ENCODE results near the gene METRN.

Gene METRN

GRCh38 chr16:714558-715476 lies at the start of gene METRN:
Gene METRN, plus strand, starts transcription at chr16:715118. Its CDS starts 172 bp downstream, at chr16:715290.
- ChIA-PET CTCF (interaction anchor here (1.1 to 2.2 kb wide), 4 partner anchors 26 to 73 kb away, joined by 3 to 9 read pairs (median 4); partner anchors contain the start of genes CHTF18, CIAO3 and RPUSD1), POLR2A (interaction anchor here (1.4 to 4.0 kb wide), 3 partner anchors 12 to 73 kb away, joined by 3 to 27 read pairs (median 17); partner anchors contain the start of genes CCDC78, CHTF18, HAGHL and RPUSD1)
- DNase-seq (ENCODE audit: extremely low spot score): peak; percentile 85
- TF ChIP-seq ELF4 (IDR thresholded peaks at IDR 0.05) (no peak), L3MBTL2 (conservative IDR thresholded peaks at IDR 0.05) (no peak), ZNF384 (IDR thresholded peaks at IDR 0.05) (no peak), LEF1 (IDR thresholded peaks at IDR 0.05; ENCODE audit: borderline replicate concordance) (no peak), SP1 (IDR thresholded peaks at IDR 0.05) (no peak), TARDBP (IDR thresholded peaks at IDR 0.05) (no peak), CTBP1 (IDR thresholded peaks at IDR 0.05; ENCODE audit: borderline replicate concordance) (no peak), SUZ12 (IDR thresholded peaks at IDR 0.05) (no peak), HDGF (IDR thresholded peaks at IDR 0.05; ENCODE audit: borderline replicate concordance) (no peak), FOXK2 (IDR thresholded peaks at IDR 0.05) (no peak), ARNT (IDR thresholded peaks at IDR 0.05) (no peak), PKNOX1 (IDR thresholded peaks at IDR 0.05) (no peak), FOXA1 (IDR thresholded peaks at IDR 0.05) (no peak), BHLHE40 (IDR thresholded peaks at IDR 0.05; ENCODE audit: borderline replicate concordance) (no peak), FOXM1 (IDR thresholded peaks at IDR 0.05; ENCODE audit: borderline replicate concordance) (no peak), NFRKB (IDR thresholded peaks at IDR 0.05) (no peak)

- DNase-seq (ENCODE audit: extremely low spot score): no peak
- no peak for TF ChIP-seq SUZ12 (IDR thresholded peaks at IDR 0.05)
- no peak for TF ChIP-seq ZNF384 (IDR thresholded peaks at IDR 0.05)
- no peak for TF ChIP-seq L3MBTL2 (conservative IDR thresholded peaks at IDR 0.05)
- ChIA-PET POLR2A (interaction anchor here (3.0 kb wide), 1 partner anchor 15 kb away, joined by 13 read pairs; no protein-coding TSS in a partner anchor), CTCF (no interaction called here)
Observed at GRCh38 chr16:666572-666971, 48.3 kb upstream of the METRN start.

- no peak for DNase-seq (ENCODE audit: extremely low spot score)
- POLR2A ChIA-PET: interaction anchor here (0.9 to 3.0 kb wide), 5 partner anchors 12 to 31 kb away, joined by 3 to 13 read pairs (median 4); partner anchors contain the start of genes METTL26 and WDR90
- CTCF ChIA-PET: interaction anchor here (0.7 to 1.0 kb wide), 2 partner anchors 14 to 23 kb away, joined by 3 read pairs; partner anchors contain the start of gene WDR24
- TF ChIP-seq SP1 (IDR thresholded peaks at IDR 0.05) (no peak), HDGF (IDR thresholded peaks at IDR 0.05; ENCODE audit: borderline replicate concordance) (peak; percentile 76; the same call in 1 of the 2 replicates)
Observed at GRCh38 chr16:667113-667779, 47.7 kb upstream of the METRN start.

- POLR2A ChIA-PET: interaction anchor here (0.9 to 3.0 kb wide), 5 partner anchors 11 to 32 kb away, joined by 3 to 13 read pairs (median 4); partner anchors contain the start of genes METTL26 and WDR90
- peak; percentile 90 for DNase-seq (ENCODE audit: extremely low spot score)
- TF ChIP-seq FOXA1 (IDR thresholded peaks at IDR 0.05) (no peak), SP1 (IDR thresholded peaks at IDR 0.05) (no peak), NFRKB (IDR thresholded peaks at IDR 0.05) (no peak), BHLHE40 (IDR thresholded peaks at IDR 0.05; ENCODE audit: borderline replicate concordance) (no peak), PKNOX1 (IDR thresholded peaks at IDR 0.05) (no peak), HDGF (IDR thresholded peaks at IDR 0.05; ENCODE audit: borderline replicate concordance) (no peak), FOXK2 (IDR thresholded peaks at IDR 0.05) (no peak), ELF4 (IDR thresholded peaks at IDR 0.05) (no peak), ARNT (IDR thresholded peaks at IDR 0.05) (peak; percentile 80), SUZ12 (IDR thresholded peaks at IDR 0.05) (no peak), CTBP1 (IDR thresholded peaks at IDR 0.05; ENCODE audit: borderline replicate concordance) (no peak), TARDBP (IDR thresholded peaks at IDR 0.05) (no peak), FOXM1 (IDR thresholded peaks at IDR 0.05; ENCODE audit: borderline replicate concordance) (peak; percentile 70; the same call in 1 of the 2 replicates)
- CTCF ChIA-PET: interaction anchor here (0.7 to 1.0 kb wide), 2 partner anchors 15 to 22 kb away, joined by 3 read pairs; partner anchors contain the start of gene WDR24
Observed at GRCh38 chr16:667780-668518, 47.0 kb upstream of the METRN start, which contains the start of gene RHOT2. Gene RHOT2, plus strand, starts transcription at chr16:668132. Its CDS starts 68 bp downstream, at chr16:668200.

GRCh38 chr16:668519-669171 lies 46.3 kb upstream of the METRN start:
- DNase-seq (ENCODE audit: extremely low spot score): no peak
- TF ChIP-seq FOXM1 (IDR thresholded peaks at IDR 0.05; ENCODE audit: borderline replicate concordance): no peak
- no peak for TF ChIP-seq FOXK2 (IDR thresholded peaks at IDR 0.05)
- TF ChIP-seq SUZ12 (IDR thresholded peaks at IDR 0.05): no peak
- TF ChIP-seq TARDBP (IDR thresholded peaks at IDR 0.05): no peak
- TF ChIP-seq BHLHE40 (IDR thresholded peaks at IDR 0.05; ENCODE audit: borderline replicate concordance): no peak
- TF ChIP-seq ELF4 (IDR thresholded peaks at IDR 0.05): no peak
- no peak for TF ChIP-seq LEF1 (IDR thresholded peaks at IDR 0.05; ENCODE audit: borderline replicate concordance)
- TF ChIP-seq FOXA1 (IDR thresholded peaks at IDR 0.05): no peak
- no peak for TF ChIP-seq ARNT (IDR thresholded peaks at IDR 0.05)
- TF ChIP-seq ZNF384 (IDR thresholded peaks at IDR 0.05): no peak
- no peak for TF ChIP-seq PKNOX1 (IDR thresholded peaks at IDR 0.05)
- no peak for TF ChIP-seq L3MBTL2 (conservative IDR thresholded peaks at IDR 0.05)
- no peak for TF ChIP-seq SP1 (IDR thresholded peaks at IDR 0.05)
- POLR2A ChIA-PET: interaction anchor here (1.1 to 3.0 kb wide), 3 partner anchors 11 to 33 kb away, joined by 3 to 13 read pairs (median 9); partner anchors contain the start of genes METTL26 and STUB1
- CTCF ChIA-PET: no interaction called here

Measured in HEK293T (cell line).